HG02981 (cell line): ENCODE data around the gene RECQL5.
"Not testable (repeated sequence)": the region's sequence is repeated elsewhere in the genome, so short reads cannot be mapped to it uniquely, and the experiment has no call there.

Experiments
- ATAC-seq: cut with Tn5 transposase; IDR thresholded peaks from one replicate; pipeline ENCODE4 v1.9.1; 2021; ENCODE audit warnings: mild to moderate bottlenecking, moderate library complexity; ENCODE audit not compliant: unreplicated experiment

Gene RECQL5

DNA sequence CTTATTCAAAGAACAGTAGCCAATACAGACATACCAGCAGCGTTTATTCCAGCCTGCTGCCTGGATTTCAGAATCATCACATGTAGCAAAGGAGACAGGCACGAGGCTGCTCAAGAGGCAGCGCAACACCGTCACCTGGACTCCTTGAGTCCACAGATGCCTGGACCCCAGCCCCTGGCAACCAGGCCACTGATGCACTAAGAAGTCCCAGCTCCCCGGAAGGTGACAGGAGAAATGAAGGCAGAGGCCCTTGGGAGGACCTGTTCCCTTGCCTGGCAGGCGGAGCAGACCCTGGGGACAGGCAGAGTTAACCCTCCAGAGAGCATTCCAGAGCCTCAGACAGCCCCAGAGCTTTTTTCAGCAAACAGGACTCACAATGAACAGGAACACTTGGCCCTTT, 17.3 kb downstream of the RECQL5 start:
- no peak for ATAC-seq

- ATAC-seq = no peak
Measured at GRCh38 chr17:75647921-75648320, 19.0 kb downstream of the RECQL5 start.

GRCh38 chr17:75647061-75647460, 19.9 kb downstream of the RECQL5 start:
- ATAC-seq = no peak

- ATAC-seq = no peak
Measured at GRCh38 chr17:75646638-75646992, 20.3 kb downstream of the RECQL5 start.

- peak; percentile 88 for ATAC-seq
Measured at GRCh38 chr17:75645889-75646637, 20.9 kb downstream of the RECQL5 start.

GRCh38 chr17:75645501-75645888, 21.5 kb downstream of the RECQL5 start:
- no peak for ATAC-seq

DNA sequence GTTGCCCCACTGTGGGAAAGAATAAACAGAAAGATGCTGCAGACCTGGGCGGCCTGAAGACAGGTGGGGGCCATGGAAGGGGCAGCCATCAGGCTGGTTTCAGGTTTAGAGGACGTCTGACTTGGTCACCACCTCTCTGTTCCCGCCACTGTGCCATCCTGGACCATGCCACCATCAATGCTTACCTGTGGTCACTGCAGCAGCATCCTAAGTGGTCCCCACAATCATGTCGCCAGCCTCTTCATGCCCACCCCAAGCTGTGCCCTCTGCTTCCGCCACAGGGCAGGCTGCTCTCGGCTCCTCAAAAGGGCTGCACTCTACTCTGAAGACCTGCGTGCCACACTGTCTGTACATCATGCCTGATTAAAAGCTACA, 23.3 kb downstream of the RECQL5 start:
- no peak for ATAC-seq

DNA sequence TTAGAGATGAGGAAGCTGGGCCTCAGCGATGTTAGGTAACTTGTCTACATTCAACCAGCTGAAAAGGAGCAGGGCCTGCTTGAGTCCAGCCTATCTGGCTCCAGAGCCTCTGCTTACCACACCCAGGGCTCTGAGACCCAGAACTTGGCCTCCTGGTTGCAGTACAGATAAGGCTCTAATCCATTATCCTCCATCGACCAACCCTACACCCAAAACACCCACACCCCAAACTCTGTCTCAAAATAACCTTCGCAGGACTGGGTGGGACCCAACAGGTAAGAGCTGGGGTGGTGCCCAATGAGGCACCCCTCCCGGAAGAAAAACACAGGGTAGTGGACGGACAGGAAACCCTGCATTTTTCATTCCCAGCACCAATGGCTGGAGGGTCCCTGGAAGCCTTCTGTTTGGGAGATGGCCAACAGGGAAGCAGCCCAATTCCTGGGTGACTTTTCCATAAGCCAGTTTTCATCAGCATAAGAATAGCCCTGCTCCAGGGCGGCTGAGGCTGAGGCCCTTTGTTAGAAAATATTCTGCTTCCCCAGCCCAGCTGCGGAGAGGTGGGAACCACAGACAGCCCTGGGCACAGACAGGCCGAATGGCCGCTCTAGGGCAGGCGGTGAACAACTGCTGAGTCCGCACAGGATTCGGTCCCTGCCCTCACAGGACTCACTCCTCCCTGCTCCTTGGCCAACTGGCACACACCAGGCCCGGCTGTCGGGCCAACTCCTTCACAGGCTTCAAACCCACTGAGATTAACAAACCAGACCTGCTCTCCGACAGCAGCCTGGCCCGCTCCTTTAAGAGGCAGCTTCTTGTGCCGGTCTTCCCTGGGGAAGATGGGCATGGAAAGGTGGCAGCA, 23.9 kb downstream of the RECQL5 start:
- no peak for ATAC-seq

DNA sequence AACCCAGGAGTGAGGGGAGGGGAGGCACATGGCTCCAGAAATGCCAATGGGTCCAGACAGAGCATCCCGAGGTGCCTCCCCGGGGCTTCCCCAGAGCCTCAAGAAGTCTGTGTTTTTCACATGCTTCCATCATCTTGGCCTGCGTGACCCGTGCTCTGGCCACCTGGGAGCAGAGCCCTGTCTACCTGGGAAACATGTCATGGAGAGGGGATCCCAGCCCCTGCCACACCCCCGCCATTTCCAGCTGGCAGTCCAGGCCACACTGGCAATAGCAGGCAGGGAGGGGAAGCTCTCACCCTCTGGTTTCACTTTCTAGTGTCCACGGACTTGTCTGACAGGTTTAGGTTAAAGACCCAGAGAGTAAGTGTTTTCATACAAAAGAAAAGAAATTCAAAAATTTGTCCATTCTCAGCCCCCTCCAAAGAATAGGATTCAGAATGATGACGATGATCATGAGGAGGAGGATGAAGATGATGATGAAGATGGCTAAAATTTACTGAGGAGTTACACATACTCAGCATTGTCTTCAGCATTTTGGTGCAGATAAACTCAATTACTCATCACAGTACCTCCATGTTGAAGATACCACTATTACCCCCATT, 24.7 kb downstream of the RECQL5 start:
- no peak for ATAC-seq

DNA sequence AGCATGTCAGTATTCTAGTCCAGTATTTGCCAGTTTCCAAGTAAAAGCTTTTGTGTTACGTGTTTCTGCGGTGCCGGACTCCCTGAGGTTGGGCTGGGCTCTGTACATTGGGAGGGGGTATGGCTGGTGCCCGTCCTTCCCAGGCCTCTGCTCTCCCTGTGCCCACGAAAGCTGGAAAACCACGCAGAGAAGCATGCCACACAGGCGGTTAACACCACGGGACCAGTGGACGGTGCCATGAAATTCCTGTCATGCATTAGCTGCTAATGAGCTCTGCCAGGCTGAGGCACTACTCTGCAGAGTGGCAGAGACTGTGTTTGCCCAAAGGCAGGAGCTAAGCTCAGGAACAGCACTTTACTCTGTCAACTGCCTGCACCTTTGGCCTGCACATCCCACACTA, 25.6 kb downstream of the RECQL5 start:
- no peak for ATAC-seq

- no peak for ATAC-seq
Measured at GRCh38 chr17:75640556-75641119, 26.3 kb downstream of the RECQL5 start.

DNA sequence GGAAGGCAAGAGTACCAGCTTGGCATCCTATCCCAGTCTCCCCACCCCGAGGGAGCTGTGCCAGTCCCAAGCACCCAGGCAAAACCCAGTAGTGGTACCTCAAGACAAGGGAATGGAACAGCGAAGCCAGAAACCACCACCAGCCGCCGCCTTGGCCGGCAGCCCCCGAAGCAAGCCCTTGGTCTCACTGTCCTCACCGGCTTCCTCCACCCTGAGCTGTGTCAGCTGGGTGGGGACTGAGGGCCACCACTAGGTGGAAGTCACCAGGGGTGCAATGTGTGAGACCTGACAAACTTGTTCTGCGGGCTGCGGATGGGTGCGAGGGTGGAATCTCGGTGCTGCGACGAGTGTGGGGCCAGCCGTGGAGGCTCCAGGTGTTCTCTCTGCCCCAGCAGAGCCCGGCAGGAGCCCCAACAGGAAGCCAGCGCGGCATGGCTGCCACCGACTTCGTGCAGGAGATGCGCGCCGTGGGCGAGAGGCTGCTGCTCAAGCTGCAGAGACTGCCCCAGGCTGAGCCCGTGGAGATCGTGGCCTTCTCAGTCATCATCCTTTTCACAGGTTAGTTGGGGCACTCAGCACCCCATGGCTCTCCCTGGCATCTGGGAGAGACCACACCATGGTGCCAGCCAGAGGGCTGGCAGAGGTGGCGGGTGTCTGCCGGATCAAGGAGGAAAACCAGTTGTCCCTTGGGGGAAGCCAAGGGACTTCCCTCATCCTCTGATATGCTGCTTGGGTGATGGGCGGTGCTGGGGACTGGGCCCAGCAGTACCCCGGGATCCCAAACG, 27.0 kb downstream of the RECQL5 start:
- no peak for ATAC-seq

DNA sequence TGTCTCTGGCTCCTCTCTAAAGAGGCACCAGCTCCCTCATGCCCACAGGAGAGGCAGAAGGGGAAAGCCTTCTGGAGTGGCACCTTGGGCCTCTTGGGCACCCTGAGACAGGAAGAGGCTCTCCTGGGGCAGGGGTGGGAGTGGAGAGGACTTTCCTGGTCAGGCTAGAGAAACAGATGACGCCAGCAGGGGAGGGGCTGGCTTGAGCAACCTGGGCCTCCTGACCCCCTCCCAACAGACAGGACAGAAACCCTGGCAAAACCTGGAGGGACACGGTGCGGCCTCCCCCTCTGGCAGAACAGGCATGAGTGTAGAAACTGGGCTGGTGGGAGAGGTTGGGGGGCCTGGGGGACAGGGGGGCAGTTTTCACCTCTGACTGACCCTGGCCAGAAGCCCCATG, 27.6 kb downstream of the RECQL5 start:
- no peak for ATAC-seq

- ATAC-seq = no peak
Measured at GRCh38 chr17:75638893-75639292, 28.1 kb downstream of the RECQL5 start.

DNA sequence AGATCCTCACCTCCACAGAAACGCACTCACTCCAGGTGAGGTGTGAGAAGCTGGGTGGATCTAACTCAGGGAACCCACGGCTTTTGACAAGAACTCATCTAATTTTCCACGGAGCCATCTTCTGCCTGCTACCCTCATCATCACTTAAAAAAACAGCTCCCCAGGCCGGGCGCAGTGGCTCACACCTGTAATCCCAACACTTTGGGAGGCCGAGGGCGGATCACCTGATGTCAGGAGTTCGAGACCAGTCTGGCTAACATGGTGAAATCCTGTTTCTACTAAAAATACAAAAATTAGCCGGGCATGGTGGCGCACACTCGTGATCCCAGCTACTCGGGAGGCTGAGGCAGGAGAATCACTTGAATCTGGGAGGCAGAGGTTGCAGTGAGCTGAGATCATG, 28.9 kb downstream of the RECQL5 start:
- ATAC-seq = not testable (repeated sequence)

DNA sequence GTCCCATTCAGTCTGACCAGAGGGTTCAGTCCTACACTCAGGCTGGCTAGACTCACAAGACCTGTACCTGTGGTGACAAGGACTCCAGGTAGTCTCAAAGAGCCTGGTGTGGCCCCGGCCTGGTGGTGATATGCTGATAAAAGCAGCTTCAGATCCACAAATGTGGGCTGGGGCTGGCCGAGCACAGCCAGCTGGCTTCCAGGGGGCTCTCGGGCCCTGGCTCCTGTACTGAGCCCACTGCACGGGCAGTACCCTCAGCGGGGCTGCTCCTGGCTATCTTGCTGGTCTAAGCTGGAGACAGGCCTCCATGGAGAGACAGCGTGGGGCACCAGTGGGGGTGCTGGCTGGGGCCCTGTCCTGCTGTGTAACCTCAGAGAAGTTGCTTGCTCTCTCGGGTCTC, 29.4 kb downstream of the RECQL5 start:
- no peak for ATAC-seq

GRCh38 chr17:75637143-75637538, 29.8 kb downstream of the RECQL5 start:
- no peak for ATAC-seq

DNA sequence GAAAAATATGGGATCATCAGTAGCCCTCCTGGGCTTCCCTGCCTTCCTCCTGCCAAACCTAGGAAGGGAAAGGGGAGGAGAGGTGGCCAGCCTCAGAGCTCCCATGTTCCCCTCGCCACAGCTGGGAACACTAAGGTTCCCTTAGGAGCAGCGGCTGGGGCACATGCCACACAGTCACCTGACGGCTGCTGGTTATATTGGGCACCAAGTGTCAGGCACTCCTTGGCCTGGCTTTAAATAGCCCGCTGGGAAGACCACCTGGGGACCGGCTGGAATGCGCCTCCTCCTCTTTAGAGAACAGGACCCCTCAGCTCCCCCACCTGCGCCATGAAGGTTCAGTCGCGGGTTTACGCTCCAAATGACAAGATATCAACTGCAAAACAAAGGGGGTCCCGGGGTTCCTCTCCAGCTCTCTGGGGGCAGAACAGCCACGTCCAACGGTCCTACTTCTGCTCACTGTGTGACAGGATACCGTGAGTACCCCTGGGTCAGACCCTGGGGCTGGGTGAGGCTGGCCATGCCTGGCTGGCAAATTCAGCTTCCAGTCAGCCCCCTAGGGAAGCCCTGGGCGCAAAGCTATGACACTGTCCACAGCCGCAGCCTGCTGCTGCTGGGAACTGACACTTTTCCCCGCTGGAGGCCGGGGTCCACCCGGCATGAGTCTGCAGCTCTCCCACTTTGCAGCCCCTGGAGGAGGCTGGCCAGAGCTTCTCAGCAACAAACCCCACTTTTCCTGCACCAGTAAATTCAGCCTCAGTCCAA, 30.4 kb downstream of the RECQL5 start:
- no peak for ATAC-seq

DNA sequence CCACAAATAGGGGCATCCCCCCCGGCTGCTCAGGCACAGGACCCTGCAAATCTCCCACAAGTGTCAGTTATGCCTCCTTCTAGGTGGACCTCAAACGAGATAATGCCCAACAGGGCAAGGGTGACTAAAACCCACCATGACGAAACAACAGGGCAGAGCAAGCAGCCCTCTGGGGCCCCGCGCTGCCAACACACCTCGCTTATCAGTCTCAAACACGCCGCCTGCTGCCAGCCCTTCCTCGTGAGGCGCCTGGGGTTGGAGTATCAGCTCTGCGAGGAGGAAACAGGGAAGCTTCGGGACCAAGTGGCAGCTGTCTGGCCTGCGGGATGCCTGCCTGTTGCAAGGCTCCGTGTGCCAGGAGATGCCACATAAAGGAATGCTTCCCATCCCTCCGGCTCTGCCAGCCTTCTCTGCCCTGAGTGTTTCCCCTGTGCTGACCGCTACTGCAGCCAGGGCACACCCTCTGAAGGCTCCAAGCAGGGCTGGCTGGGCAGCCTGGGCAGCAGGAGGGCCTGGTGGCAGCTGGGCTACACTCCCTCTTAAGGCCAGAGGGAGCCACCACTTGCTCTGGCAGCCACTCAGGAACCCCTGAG, 31.2 kb downstream of the RECQL5 start:
- no peak for ATAC-seq
